ENCODE results near the gene ATP2C2. TPM values are rescaled to one million over a fixed set of nuclear protein-coding genes. Genes with fewer than 3 reads are reported as not detected.
A peak's percentile ranks its signal among the peaks of the same experiment; 100 is the strongest.
"Not testable (repeated sequence)": the region's sequence is repeated elsewhere in the genome, so short reads cannot be mapped to it uniquely, and the experiment has no call there.

Gene ATP2C2
- total RNA-seq, 1 donor from 2014 or later = not detected

GRCh38 chr16:84390131-84390785, 21.9 kb downstream of the ATP2C2 start:
- H3K4me3 ChIP-seq (ENCODE audit: low read length in 3 of 3) = no peak overlapping the region
- peaks cover 8 to 25% (median 14%) of the 10 kb centered on the region in 3 donors for H3K27me3 ChIP-seq (ENCODE audit: control insufficient read depth in 3 of 3, insufficient read depth in 3 of 3, low read length in 3 of 3)
- H3K9ac ChIP-seq (ENCODE audit: low read depth in 1 of 3, low read length in 3 of 3) = no peak overlapping the region
- no peaks in the 10 kb centered on the region for H3K36me3 ChIP-seq (ENCODE audit: control insufficient read depth in 3 of 3, insufficient read depth in 3 of 3, low read length in 3 of 3)
- H3K27ac ChIP-seq (ENCODE audit: low read depth, low read length) = no peak overlapping the region
- peaks cover 0 to 3% (median 0%) of the 10 kb centered on the region in 3 donors for H3K4me1 ChIP-seq (ENCODE audit: control insufficient read depth in 3 of 3, insufficient read depth in 3 of 3, low read length in 3 of 3)
- peaks cover 0 to under 1% (median 0%) of the 10 kb centered on the region in 3 donors for H3K9me3 ChIP-seq (ENCODE audit: control insufficient read depth in 3 of 3, low read length in 3 of 3)

DNA sequence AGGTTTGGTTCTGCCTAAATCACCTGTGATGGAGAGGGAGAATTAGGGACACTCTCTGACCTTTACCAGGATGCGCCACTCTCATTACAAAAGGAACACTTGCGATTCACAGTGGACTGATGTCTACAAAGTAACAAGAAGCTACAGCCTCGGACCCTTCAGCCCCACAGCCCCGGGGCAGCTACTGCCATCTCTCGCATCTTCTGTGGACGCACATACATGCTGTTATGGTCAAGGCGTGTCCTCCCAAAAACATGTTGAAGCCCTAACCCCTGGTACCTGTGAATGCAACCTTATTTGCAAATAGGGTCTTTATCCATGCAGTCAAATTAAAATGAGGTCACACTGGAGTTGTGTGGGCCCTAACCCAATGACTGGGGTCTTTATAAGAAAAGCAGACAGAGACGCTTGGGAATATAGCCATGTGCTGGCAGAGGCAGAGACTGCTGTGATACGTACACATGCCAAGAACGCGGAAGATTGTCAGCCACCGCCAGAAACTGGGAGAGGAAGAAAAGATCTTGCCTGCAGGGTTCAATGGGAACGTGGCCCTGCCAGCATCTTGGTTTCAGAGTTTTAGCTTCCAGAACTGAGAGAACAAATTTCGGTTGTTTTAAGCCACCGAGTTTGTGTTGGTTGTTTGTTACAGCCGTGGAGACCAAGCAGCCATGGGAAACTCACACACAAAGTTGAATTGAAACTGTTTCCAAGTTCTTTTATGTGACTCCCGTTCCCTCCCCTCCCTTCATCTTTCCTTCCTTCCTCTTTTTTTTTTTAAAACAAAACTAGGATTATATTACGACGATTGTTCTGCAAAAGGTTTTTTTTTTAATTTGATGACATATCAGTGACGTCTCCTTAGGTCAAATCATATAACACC, 23.1 kb downstream of the ATP2C2 start:
- peak overlapping the region in 1 of 3 donors; percentile 16 for H3K9ac ChIP-seq (ENCODE audit: low read depth in 1 of 3, low read length in 3 of 3)
- peak overlapping the region in 1 of 3 donors; percentile 30 for H3K4me3 ChIP-seq (ENCODE audit: low read length in 3 of 3)
- peaks cover 0 to 3% (median 0%) of the 10 kb centered on the region in 3 donors for H3K4me1 ChIP-seq (ENCODE audit: control insufficient read depth in 3 of 3, insufficient read depth in 3 of 3, low read length in 3 of 3)
- H3K36me3 ChIP-seq (ENCODE audit: control insufficient read depth in 3 of 3, insufficient read depth in 3 of 3, low read length in 3 of 3) = no peaks in the 10 kb centered on the region
- H3K27me3 ChIP-seq (ENCODE audit: control insufficient read depth in 3 of 3, insufficient read depth in 3 of 3, low read length in 3 of 3) = peaks cover 8 to 31% (median 14%) of the 10 kb centered on the region in 3 donors
- no peak overlapping the region for H3K27ac ChIP-seq (ENCODE audit: low read depth, low read length)
- H3K9me3 ChIP-seq (ENCODE audit: control insufficient read depth in 3 of 3, low read length in 3 of 3) = no peaks in the 10 kb centered on the region

DNA sequence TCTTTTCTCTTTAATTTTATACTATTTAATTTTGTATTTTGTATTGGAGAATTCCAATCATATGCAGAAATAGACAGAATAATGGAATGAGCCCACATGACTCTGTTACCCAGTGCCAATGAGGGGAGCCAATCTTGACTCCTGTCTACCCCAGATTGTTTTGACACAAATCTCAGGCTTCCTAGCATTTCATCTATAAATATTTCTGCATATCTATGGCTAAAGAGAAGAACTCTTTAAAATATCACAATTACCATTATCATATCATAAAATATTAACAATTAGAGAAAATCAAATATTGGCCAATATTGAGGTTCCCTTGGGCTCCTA, 23.7 kb downstream of the ATP2C2 start:
- H3K9me3 ChIP-seq (ENCODE audit: control insufficient read depth in 3 of 3, low read length in 3 of 3) = no peaks in the 10 kb centered on the region
- no peak overlapping the region for H3K9ac ChIP-seq (ENCODE audit: low read depth in 1 of 3, low read length in 3 of 3)
- H3K36me3 ChIP-seq (ENCODE audit: control insufficient read depth in 3 of 3, insufficient read depth in 3 of 3, low read length in 3 of 3) = no peaks in the 10 kb centered on the region
- H3K4me3 ChIP-seq (ENCODE audit: low read length in 3 of 3) = no peak overlapping the region
- no peak overlapping the region for H3K27ac ChIP-seq (ENCODE audit: low read depth, low read length)
- peaks cover 8 to 37% (median 20%) of the 10 kb centered on the region in 3 donors for H3K27me3 ChIP-seq (ENCODE audit: control insufficient read depth in 3 of 3, insufficient read depth in 3 of 3, low read length in 3 of 3)
- peaks cover 0 to 3% (median 0%) of the 10 kb centered on the region in 3 donors for H3K4me1 ChIP-seq (ENCODE audit: control insufficient read depth in 3 of 3, insufficient read depth in 3 of 3, low read length in 3 of 3)

GRCh38 chr16:84396082-84396481, 27.7 kb downstream of the ATP2C2 start:
- H3K27me3 ChIP-seq (ENCODE audit: control insufficient read depth in 3 of 3, insufficient read depth in 3 of 3, low read length in 3 of 3) = peaks cover 5 to 34% (median 19%) of the 10 kb centered on the region in 3 donors
- H3K36me3 ChIP-seq (ENCODE audit: control insufficient read depth in 3 of 3, insufficient read depth in 3 of 3, low read length in 3 of 3) = not testable (repeated sequence)

GRCh38 chr16:84396537-84397008, 28.2 kb downstream of the ATP2C2 start:
- Histone ChIP-seq H3K9ac (ENCODE audit: low read depth in 1 of 3, low read length in 3 of 3) (no peak overlapping the region), H3K36me3 (ENCODE audit: control insufficient read depth in 3 of 3, insufficient read depth in 3 of 3, low read length in 3 of 3) (no peaks in the 10 kb centered on the region), H3K9me3 (ENCODE audit: control insufficient read depth in 3 of 3, low read length in 3 of 3) (no peaks in the 10 kb centered on the region), H3K4me3 (ENCODE audit: low read length in 3 of 3) (no peak overlapping the region), H3K27me3 (ENCODE audit: control insufficient read depth in 3 of 3, insufficient read depth in 3 of 3, low read length in 3 of 3) (peaks cover under 1 to 29% (median 15%) of the 10 kb centered on the region in 3 donors), H3K4me1 (ENCODE audit: control insufficient read depth in 3 of 3, insufficient read depth in 3 of 3, low read length in 3 of 3) (no peaks in the 10 kb centered on the region), H3K27ac (ENCODE audit: low read depth, low read length) (no peak overlapping the region)

More at GRCh38 chr16:84396082-84396481, 27.7 kb downstream of the ATP2C2 start:
- not testable (repeated sequence) for H3K4me3 ChIP-seq (ENCODE audit: low read length in 3 of 3); H3K9ac ChIP-seq (ENCODE audit: low read depth in 1 of 3, low read length in 3 of 3); H3K9me3 ChIP-seq (ENCODE audit: control insufficient read depth in 3 of 3, low read length in 3 of 3); H3K27ac ChIP-seq (ENCODE audit: low read depth, low read length); H3K4me1 ChIP-seq (ENCODE audit: control insufficient read depth in 3 of 3, insufficient read depth in 3 of 3, low read length in 3 of 3)

GRCh38 chr16:84397090-84397489, 28.8 kb downstream of the ATP2C2 start:
- H3K9ac ChIP-seq (ENCODE audit: low read depth in 1 of 3, low read length in 3 of 3) = no peak overlapping the region
- H3K4me3 ChIP-seq (ENCODE audit: low read length in 3 of 3) = no peak overlapping the region
- peaks cover 0 to 27% (median 14%) of the 10 kb centered on the region in 3 donors for H3K27me3 ChIP-seq (ENCODE audit: control insufficient read depth in 3 of 3, insufficient read depth in 3 of 3, low read length in 3 of 3)
- H3K9me3 ChIP-seq (ENCODE audit: control insufficient read depth in 3 of 3, low read length in 3 of 3) = no peaks in the 10 kb centered on the region
- H3K4me1 ChIP-seq (ENCODE audit: control insufficient read depth in 3 of 3, insufficient read depth in 3 of 3, low read length in 3 of 3) = no peaks in the 10 kb centered on the region
- H3K27ac ChIP-seq (ENCODE audit: low read depth, low read length) = no peak overlapping the region
- H3K36me3 ChIP-seq (ENCODE audit: control insufficient read depth in 3 of 3, insufficient read depth in 3 of 3, low read length in 3 of 3) = no peaks in the 10 kb centered on the region

DNA sequence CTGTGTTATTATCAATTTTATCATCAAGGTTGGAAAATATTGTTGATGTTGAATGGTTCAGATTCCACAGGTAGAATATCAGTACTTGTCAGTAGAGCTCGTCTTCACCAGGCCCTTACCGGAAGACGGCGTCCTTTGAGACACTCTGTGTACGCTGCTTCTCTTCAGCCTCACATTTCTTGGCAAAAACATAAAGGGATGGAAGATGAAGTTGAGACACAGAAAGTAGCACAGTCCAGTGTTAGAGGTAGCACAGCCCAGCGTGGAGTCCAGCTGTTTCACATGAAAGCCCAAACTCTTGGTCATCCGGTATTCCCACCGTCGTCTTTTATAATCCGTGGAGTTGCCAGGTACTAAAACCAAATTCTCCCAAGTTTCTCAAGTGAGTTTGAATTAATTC, 30.4 kb downstream of the ATP2C2 start:
- no peak overlapping the region for H3K4me3 ChIP-seq (ENCODE audit: low read length in 3 of 3)
- no peaks in the 10 kb centered on the region for H3K4me1 ChIP-seq (ENCODE audit: control insufficient read depth in 3 of 3, insufficient read depth in 3 of 3, low read length in 3 of 3)
- H3K27me3 ChIP-seq (ENCODE audit: control insufficient read depth in 3 of 3, insufficient read depth in 3 of 3, low read length in 3 of 3) = peaks cover 0 to 29% (median 14%) of the 10 kb centered on the region in 3 donors
- no peak overlapping the region for H3K9ac ChIP-seq (ENCODE audit: low read depth in 1 of 3, low read length in 3 of 3)
- no peaks in the 10 kb centered on the region for H3K9me3 ChIP-seq (ENCODE audit: control insufficient read depth in 3 of 3, low read length in 3 of 3)
- no peak overlapping the region for H3K27ac ChIP-seq (ENCODE audit: low read depth, low read length)
- no peaks in the 10 kb centered on the region for H3K36me3 ChIP-seq (ENCODE audit: control insufficient read depth in 3 of 3, insufficient read depth in 3 of 3, low read length in 3 of 3)

- H3K4me3 ChIP-seq (ENCODE audit: low read length in 3 of 3); H3K27ac ChIP-seq (ENCODE audit: low read depth, low read length); H3K4me1 ChIP-seq (ENCODE audit: control insufficient read depth in 3 of 3, insufficient read depth in 3 of 3, low read length in 3 of 3); H3K9ac ChIP-seq (ENCODE audit: low read depth in 1 of 3, low read length in 3 of 3); H3K9me3 ChIP-seq (ENCODE audit: control insufficient read depth in 3 of 3, low read length in 3 of 3); H3K36me3 ChIP-seq (ENCODE audit: control insufficient read depth in 3 of 3, insufficient read depth in 3 of 3, low read length in 3 of 3): not testable (repeated sequence)
- H3K27me3 ChIP-seq (ENCODE audit: control insufficient read depth in 3 of 3, insufficient read depth in 3 of 3, low read length in 3 of 3) = peaks cover 7 to 34% (median 10%) of the 10 kb centered on the region in 3 donors
Observed at GRCh38 chr16:84399912-84400311, 31.6 kb downstream of the ATP2C2 start.

- H3K9me3 ChIP-seq (ENCODE audit: control insufficient read depth in 3 of 3, low read length in 3 of 3); H3K27ac ChIP-seq (ENCODE audit: low read depth, low read length); H3K36me3 ChIP-seq (ENCODE audit: control insufficient read depth in 3 of 3, insufficient read depth in 3 of 3, low read length in 3 of 3); H3K9ac ChIP-seq (ENCODE audit: low read depth in 1 of 3, low read length in 3 of 3); H3K4me3 ChIP-seq (ENCODE audit: low read length in 3 of 3); H3K4me1 ChIP-seq (ENCODE audit: control insufficient read depth in 3 of 3, insufficient read depth in 3 of 3, low read length in 3 of 3): not testable (repeated sequence)
- H3K27me3 ChIP-seq (ENCODE audit: control insufficient read depth in 3 of 3, insufficient read depth in 3 of 3, low read length in 3 of 3) = peaks cover 35 to 52% (median 35%) of the 10 kb centered on the region in 3 donors
Observed at GRCh38 chr16:84403435-84403834, 35.1 kb downstream of the ATP2C2 start.

GRCh38 chr16:84404324-84404723, 36.0 kb downstream of the ATP2C2 start:
- H3K27ac ChIP-seq (ENCODE audit: low read depth, low read length) = no peak overlapping the region
- H3K36me3 ChIP-seq (ENCODE audit: control insufficient read depth in 3 of 3, insufficient read depth in 3 of 3, low read length in 3 of 3) = no peaks in the 10 kb centered on the region
- peaks cover 35 to 52% (median 35%) of the 10 kb centered on the region in 3 donors for H3K27me3 ChIP-seq (ENCODE audit: control insufficient read depth in 3 of 3, insufficient read depth in 3 of 3, low read length in 3 of 3)
- no peak overlapping the region for H3K9ac ChIP-seq (ENCODE audit: low read depth in 1 of 3, low read length in 3 of 3)
- H3K9me3 ChIP-seq (ENCODE audit: control insufficient read depth in 3 of 3, low read length in 3 of 3) = no peaks in the 10 kb centered on the region
- H3K4me1 ChIP-seq (ENCODE audit: control insufficient read depth in 3 of 3, insufficient read depth in 3 of 3, low read length in 3 of 3) = no peaks in the 10 kb centered on the region
- H3K4me3 ChIP-seq (ENCODE audit: low read length in 3 of 3) = no peak overlapping the region
